ENCODE measurements around the gene CREB3L4.

CREB3L4 gene

DNA sequence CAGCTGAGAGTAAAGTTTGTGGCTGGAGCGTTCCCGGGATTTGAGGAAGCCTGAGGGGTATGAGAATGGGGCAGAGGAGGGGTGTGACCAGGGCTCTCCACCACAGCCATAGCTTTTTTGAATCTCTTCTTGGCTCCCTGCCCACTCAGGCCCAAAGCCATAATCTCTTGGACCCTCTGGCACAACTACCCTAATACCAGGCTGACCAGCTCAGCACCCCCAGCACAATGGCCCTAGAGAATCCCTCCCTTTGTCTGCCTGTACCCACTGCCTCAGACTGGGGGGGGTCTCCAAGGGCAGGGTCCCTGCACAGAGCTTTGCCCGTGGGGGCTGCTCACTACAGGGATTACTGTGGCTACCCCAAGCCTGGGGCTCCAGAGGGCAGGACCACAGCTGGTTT lies 28.7 kb upstream of the CREB3L4 start:
- no peak for TF ChIP-seq CTCF (IDR thresholded peaks at IDR 0.05; ENCODE audit: borderline replicate concordance, insufficient read depth, low read depth, low read length)
- H3K4me3 ChIP-seq (ENCODE audit: low read depth, low read length): no peak overlapping the region

- TF ChIP-seq CTCF (IDR thresholded peaks at IDR 0.05; ENCODE audit: borderline replicate concordance, insufficient read depth, low read depth, low read length): no peak
- H3K4me3 ChIP-seq (ENCODE audit: low read depth, low read length): no peak overlapping the region
Measured at GRCh38 chr1:153939476-153939875, 28.2 kb upstream of the CREB3L4 start.

GRCh38 chr1:153940756-153941155 lies 26.9 kb upstream of the CREB3L4 start:
- H3K4me3 ChIP-seq (ENCODE audit: low read depth, low read length): no peak overlapping the region
- no peak for TF ChIP-seq CTCF (IDR thresholded peaks at IDR 0.05; ENCODE audit: borderline replicate concordance, insufficient read depth, low read depth, low read length)

DNA sequence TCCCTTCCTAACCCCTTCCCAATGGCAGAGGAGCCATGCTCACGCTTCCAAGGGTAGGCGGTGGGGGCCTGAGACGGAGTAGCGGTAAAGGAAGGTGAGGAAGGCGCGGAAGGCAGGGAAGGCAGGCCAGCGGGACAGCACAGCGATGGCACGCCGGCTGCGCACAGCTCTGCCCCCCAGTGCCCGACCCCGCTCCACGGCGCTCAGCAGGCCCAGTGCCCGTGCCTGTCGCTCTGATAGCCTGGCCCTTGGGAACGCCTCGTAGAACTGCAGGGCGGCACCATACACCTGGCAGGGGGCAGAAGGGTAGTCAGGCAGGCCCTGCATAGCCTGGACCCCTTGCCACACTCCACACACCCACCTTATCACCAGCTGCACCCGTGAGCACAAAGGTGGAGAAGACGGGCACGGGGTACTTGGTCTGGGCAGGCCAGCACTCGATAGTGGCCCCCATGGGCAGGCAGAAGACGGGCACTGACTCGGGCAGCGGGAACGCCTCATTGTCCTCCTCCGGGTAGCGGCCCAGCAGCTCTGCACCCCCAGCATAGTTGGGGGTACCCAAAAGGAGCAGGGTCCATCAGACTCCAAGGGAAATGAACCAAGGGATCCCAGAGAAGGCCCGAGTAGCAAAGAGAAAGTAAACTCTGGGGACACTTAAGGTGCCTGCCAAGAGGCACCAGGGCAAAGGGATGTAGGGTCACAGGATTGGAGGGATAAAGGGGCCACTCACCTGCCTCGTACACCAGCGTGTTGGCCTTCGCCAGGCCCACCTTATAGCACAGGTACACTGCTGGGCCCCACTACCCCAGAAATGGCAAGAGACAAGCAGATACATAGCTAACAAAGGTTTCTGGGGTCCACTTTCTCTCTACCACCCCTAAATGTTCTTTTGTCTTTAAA lies 25.6 kb upstream of the CREB3L4 start:
- no peak for TF ChIP-seq CTCF (IDR thresholded peaks at IDR 0.05; ENCODE audit: borderline replicate concordance, insufficient read depth, low read depth, low read length)
- H3K4me3 ChIP-seq (ENCODE audit: low read depth, low read length): no peak overlapping the region

GRCh38 chr1:153942766-153943549 lies 24.7 kb upstream of the CREB3L4 start:
- no peak for TF ChIP-seq CTCF (IDR thresholded peaks at IDR 0.05; ENCODE audit: borderline replicate concordance, insufficient read depth, low read depth, low read length)
- H3K4me3 ChIP-seq (ENCODE audit: low read depth, low read length): no peak overlapping the region

GRCh38 chr1:153944005-153944826 lies 23.5 kb upstream of the CREB3L4 start:
- peak overlapping the region; percentile 92 for H3K4me3 ChIP-seq (ENCODE audit: low read depth, low read length)
- no peak for TF ChIP-seq CTCF (IDR thresholded peaks at IDR 0.05; ENCODE audit: borderline replicate concordance, insufficient read depth, low read depth, low read length)
